ENCODE data around the gene MS4A14. TPM values are rescaled to one million over a fixed set of nuclear protein-coding genes. Genes with fewer than 3 reads are reported as not detected.
"Not testable (repeated sequence)": the region's sequence is repeated elsewhere in the genome, so short reads cannot be mapped to it uniquely, and the experiment has no call there.

MS4A14 gene
- total RNA-seq = 2.5 TPM

GRCh38 chr11:60396382-60396781 is at the start of gene MS4A14:
Gene MS4A14 (plus strand): TSS chr11:60396459. CDS start chr11:60396579, 120 bp downstream.
- no peak for DNase-seq (ENCODE audit: low spot score)

DNA sequence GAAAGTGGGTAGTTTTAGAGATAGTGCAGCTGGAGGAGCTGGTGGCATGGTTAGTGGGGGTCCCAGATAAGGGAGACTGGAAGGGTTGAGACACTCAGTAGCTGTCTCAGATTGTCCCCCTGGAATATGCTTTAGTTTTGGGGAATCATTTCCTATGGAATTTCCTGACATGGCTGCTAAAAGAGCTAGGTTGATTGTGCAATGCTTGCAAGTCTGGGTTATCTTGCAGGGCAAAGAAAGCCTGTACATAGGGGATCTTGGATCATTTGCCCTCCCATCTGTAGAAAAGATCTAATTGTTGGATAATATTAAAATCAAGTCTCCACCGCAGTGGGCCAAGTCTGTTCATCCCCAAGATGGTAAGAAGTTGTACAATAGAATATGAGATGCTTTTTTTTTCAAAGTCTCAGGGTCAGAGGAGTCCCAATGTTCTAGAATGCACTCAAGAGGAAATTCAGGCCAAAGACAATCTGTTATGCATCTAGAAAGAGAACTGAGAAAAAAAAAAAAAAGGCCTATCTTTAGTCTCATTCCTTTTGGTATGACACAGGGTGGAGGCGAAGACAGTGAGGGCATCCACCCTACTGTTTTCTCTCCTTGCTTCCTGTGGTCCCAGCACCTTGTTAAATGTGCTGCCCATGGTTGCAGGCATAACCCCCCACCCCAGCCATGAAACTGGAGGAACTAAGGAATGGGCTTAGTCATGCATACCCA is 49.0 kb upstream of the MS4A14 start:
- no peak for DNase-seq (ENCODE audit: low spot score)

- no peak for DNase-seq (ENCODE audit: low spot score)
Measured at GRCh38 chr11:60348116-60348515, 48.1 kb upstream of the MS4A14 start.

GRCh38 chr11:60349990-60350389 is 46.3 kb upstream of the MS4A14 start:
- no peak for DNase-seq (ENCODE audit: low spot score)

DNA sequence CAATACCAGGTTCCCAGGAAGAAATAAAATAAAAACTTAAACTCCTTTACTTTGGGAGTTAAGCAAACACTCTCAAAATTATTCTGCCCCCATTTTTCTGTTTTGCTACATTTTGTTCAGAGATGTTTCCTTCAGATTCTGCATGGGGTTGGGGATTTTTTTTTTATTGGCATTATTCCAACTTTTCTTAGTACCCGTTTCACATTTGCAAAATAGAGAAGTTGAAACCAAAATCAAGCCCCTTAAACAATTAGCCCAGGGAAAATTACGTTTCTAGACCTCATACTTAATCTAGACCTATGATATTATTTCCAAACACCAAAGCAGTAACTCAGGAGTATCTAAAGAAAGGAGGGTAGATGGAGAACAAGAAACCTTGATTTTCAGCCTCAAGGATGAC is 38.5 kb upstream of the MS4A14 start:
- no peak for DNase-seq (ENCODE audit: low spot score)

DNA sequence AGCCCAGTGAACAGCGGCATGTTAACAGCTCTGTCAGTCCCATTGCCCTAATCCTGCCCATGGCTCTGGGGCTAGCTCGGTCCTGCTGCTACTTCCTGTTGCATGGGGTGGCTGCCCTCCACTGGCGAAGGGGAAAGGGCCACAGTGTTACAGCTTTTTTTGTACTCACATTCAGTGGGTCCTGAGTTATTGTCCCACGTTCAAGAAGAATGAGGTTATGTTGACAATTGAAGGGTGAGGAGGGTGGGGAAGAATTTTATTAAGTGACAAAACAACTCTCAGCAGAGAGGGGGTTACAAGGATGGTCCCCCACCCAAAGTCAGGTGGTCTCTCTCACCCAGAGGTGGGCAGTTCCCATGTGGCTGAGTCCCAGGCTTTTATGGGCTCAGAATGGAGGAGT is 35.6 kb upstream of the MS4A14 start:
- no peak for DNase-seq (ENCODE audit: low spot score)

DNA sequence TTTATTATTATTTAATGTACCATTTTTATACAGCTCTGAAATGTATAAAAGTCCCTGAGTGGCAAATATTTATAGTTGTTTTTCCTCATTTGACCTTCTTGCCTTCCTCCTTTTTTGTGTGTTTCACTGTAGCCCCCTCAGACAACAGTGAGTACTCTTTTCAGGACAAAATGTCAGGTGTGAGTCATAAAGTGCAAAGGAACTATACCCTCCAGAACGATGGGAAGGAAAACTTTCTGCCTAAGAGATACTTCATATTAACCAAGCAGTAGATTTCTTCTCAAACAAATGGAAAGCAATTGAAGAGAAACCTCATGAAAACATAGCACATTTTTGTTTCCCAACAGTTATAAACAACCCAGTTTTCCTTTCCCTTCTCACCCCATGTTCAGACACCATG is 34.0 kb upstream of the MS4A14 start:
- DNase-seq (ENCODE audit: low spot score) = no peak

- DNase-seq (ENCODE audit: low spot score) = peak; percentile 76
Measured at GRCh38 chr11:60363542-60364470, 32.5 kb upstream of the MS4A14 start.

GRCh38 chr11:60366262-60366904 is 29.9 kb upstream of the MS4A14 start:
- not testable (repeated sequence) for DNase-seq (ENCODE audit: low spot score)

GRCh38 chr11:60367009-60367408 is 29.2 kb upstream of the MS4A14 start:
- no peak for DNase-seq (ENCODE audit: low spot score)

- no peak for DNase-seq (ENCODE audit: low spot score)
Measured at GRCh38 chr11:60367896-60368295, 28.4 kb upstream of the MS4A14 start.

DNA sequence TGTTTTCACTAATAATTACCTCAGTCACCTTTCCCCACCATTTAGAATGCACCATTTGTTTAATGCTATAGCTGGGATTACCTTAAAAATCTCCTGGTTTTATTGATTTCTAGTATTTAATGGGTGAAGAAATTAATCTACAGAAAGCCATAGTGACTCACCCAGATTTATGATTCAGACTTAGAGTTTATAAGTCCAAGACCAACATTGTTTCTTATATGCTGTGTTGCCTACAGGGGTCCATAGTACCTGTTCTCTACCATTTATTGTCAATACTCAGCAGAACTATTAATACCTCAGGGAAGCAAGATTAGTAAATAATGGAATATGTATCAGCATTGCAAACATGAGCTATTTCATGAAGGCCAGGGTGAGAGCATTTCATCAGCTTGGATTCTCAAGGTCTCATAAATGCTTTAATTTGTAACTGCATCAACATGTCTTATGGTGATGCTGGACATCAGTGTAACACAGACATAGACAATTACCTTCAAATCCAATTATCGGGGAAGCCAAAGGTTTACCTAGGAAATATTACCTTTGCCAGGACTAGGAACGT is 25.9 kb upstream of the MS4A14 start:
- no peak for DNase-seq (ENCODE audit: low spot score)

- DNase-seq (ENCODE audit: low spot score) = no peak
Measured at GRCh38 chr11:60370811-60371298, 25.4 kb upstream of the MS4A14 start.

DNA sequence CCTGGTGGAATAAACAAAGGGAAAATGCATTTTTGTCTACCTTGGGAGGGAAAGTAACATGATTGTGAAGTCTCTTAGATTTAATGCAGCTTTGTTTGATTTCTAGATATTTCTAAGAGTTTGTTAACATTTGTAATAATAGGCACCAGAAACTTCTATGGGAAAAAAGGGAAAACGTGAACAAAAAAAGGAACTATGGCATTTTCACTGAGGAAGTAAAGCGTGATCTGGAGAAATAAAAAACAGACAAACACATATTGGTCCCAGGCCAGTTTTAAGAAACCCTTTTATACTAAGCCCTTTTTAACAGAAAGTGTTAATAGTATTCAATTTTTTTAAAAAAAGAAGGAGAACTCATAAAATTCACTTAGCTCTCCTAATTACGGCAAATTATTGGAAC is 24.9 kb upstream of the MS4A14 start:
- no peak for DNase-seq (ENCODE audit: low spot score)

DNA sequence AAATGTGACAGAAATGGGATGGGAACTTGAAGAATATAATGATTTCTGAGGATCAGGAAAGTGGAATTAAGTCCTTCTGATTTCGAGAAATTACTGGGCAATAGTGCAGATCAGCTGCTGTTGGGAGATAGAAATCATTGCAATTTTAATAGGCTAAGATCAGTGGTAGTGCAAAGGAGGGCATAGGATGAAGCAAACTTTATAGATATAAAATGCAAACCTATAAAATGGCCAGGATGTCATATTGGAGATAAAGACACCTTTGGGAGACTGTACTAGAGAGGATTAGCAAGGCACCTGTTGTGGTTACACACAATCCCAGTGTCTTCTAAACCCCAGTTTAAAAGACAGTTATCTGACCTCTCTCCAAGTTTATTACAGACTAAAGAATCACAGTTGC is 24.4 kb upstream of the MS4A14 start:
- no peak for DNase-seq (ENCODE audit: low spot score)

DNA sequence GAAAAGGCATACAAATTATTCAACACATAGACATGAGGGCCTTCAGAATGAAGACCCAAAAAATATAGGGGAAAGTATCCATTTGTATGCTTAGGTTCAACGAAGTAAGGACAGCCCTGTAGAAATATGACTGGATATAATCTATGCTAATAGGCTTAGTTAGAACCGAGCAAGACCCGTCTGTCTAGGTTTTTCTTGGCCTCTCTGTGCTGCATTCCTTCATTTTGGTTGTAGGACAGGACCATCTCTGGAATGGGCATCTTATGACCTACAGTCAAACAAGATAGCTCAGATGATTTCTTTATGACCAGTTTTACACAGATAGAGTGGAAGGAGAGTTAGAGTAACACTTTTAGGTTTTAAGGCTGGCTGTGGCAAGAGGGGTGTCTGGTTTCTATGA is 23.5 kb upstream of the MS4A14 start:
- DNase-seq (ENCODE audit: low spot score) = no peak

DNA sequence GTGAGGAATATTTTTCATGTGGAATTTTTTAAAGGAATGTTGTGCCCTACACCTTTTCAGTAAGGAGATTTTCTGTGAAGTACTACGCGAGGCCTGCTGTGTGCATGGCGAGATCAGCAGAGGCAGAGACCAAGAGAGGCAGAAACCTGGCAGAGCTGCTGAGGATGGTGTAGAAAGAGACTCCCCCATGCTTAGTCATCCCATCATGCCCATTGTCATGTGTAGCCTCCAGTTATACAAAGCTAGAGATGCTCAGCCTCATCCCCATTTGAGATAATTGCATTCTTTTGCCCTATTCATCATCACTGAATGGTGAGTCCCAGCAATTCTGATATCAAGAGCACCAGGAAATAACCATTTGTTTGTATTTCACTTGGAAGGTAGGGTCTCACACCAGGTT is 20.9 kb upstream of the MS4A14 start:
- no peak for DNase-seq (ENCODE audit: low spot score)

GRCh38 chr11:60376601-60377000 is 19.7 kb upstream of the MS4A14 start:
- DNase-seq (ENCODE audit: low spot score) = no peak

DNA sequence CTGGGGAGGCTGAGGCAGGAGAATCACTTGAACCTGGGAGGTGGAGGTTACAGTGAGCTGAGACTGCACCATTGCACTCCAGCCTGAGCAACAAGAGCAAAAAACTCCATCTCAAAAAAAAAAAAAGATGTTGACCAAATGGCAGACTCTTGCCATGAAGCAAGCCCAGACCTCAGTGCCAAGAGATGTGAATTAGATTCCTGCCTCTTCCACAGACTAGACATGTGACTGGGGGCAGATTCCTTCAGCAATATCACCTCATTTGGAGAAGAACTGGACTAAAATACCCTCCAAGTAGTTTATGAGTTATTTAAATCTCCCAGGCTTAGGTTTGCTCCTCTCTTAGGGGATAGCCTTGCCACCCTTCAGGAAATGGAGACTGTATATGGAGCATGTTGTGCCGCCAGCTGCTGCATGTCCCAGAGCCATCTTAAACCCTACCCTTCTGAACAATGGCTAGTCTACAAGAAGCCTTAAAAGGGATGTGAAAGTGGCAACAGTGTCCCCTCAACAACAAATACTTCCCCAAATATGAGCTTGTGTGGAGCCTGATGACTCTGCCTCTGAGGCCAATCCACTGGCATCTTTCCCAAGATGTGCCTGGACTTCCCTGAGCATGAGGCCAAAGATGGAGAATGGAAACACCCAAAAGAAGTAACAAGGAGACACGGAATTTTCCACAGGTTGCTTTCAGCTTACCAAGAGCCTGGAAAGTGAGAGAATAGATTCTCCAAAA is 18.7 kb upstream of the MS4A14 start:
- peak; percentile 65 for DNase-seq (ENCODE audit: low spot score)

DNA sequence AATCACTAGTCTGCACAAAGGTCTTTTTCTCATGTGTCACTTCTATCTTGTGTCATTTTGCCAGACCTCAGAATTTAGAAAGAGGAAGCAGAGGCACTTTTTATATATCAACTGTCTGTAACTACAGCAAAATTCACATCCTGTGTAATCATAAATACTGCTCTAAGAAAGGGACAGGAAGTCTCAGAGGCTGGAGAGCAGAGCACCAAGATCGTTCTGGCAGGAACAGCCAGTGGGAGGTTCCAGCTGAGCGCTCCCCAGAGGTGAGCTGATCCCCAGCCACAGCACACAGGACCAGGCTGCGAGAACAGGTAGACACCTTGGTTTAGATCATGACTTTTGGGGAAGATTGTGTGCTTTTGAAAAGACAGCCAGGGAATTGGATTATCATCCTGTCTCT is 17.9 kb upstream of the MS4A14 start, which contains the start of gene MS4A7:
Gene MS4A7 (plus strand): TSS at position 179 of the 400 bp plus-strand sequence. CDS start 4,610 bp downstream, outside the sequence.
- DNase-seq (ENCODE audit: low spot score) = no peak

GRCh38 chr11:60389279-60389910 is 6.9 kb upstream of the MS4A14 start:
- DNase-seq (ENCODE audit: low spot score) = no peak
